KG1 (cell line): ENCODE results near the gene RAB10.
"Not testable (repeated sequence)": the region's sequence is repeated elsewhere in the genome, so short reads cannot be mapped to it uniquely, and the experiment has no call there.

Experiments used
- DNase-seq: peaks from one replicate; lab custom pipeline; 2025; lab: John Stamatoyannopoulos, UW

The RAB10 gene

DNA sequence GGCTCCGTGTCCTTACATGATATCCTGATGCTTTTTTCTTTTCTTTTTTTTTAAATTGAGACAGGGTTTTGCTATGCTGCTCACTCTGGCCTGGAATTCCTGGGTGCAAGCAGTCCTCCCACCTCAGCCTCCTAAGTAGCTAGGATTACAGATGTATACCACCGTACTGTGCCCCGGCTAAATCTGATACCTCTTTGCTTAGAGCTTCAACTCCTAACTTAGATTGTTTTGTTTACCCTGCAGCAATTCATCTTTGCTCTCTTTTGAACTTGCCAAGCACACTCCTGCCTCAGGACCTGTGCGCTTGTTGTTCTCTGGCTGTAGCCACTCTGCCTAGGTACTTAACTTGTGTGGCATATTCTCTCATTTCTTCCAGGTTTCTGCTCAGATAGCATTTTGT, 24.5 kb downstream of the RAB10 start:
- no peak for DNase-seq

DNA sequence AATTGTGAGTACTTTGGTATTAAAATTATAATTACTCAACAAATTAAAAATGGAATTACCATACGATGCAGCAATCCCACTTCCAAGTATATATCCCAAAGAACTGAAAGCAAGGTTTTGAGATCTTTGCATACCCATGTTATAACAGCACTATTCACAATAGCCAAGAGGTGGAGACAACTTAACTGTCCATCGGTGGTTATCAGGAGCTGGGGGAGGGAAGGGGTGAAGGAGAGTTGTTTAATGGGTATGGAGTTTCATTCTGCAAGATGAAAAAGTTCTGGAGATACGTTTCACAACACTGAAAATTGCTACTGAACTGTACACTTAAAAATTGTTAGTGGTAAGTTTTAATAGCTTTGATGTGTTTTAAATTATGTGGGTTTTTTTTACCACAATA, 25.7 kb downstream of the RAB10 start:
- no peak for DNase-seq

DNA sequence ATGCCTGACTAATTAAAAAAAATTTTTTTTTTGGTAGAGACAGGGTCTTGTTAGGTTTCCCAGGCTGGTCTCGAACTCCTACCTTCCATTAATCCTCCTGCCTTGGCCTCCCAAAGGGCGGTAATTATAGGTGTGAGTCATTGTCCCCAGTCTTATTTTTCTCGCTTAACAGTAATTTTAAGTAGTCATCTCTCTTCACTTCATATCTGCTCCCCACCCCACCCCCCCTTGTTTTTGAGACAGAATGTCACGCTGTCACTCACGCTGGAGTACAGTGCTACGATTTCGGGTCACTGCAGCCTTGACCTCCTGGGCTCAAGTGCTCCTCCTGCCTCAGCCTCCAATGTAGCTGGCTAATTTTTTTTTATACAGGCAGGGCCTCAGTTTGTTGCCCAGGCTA, 27.7 kb downstream of the RAB10 start:
- no peak for DNase-seq

DNA sequence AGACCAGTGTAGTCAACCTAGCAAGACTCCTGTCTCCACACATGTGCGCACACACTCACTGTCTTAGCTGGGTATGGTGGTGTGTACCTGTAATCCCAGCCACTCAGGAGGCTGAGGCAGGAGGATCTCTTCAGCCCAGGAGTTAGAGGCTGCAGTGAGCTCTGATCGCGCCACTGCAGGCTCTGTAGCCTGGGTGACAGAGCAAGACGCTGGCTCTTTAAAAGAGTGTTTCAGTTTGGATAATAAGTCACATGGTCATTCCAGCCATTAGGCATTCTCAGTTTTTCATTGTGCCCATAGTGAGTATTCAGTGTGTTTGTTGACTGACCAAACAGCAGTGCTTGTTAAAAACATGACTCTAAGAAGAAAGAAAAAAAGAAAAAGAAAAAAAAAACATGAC, 31.0 kb downstream of the RAB10 start:
- no peak for DNase-seq

DNA sequence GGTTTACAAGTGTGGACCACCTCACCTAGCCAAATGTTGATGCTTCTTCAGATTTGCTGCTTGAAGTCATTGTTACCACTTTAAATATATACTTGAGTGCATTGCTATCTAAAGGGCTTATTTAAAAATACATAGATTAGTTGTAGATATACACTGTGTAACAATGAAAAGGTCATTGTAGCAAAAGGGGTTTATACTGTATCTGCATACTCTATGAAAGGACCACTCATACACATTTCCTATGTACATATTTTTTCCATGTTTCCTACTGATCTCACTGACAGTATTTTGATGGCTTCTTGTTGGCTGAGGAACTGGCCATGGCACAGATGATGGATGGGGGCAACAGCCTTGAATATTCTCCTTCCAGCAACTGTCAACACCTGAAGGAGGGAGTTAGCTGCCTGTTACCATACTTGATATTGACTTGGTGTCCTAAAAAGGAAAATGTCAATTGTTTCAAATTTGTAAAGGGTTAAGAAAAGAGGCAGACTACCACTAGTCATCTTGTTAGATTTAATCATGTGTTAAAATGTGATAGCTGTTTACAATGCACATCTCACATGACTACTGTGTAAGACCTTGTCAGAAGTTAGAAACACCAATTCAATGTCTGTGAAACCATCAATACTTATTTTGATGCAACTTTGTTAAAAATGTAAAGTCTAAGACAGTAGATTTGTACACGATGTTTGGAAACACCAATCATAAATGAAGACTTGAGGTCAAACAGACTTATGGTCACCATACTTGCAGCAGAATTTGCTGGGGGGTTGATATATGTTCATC, 33.5 kb downstream of the RAB10 start:
- no peak for DNase-seq

DNA sequence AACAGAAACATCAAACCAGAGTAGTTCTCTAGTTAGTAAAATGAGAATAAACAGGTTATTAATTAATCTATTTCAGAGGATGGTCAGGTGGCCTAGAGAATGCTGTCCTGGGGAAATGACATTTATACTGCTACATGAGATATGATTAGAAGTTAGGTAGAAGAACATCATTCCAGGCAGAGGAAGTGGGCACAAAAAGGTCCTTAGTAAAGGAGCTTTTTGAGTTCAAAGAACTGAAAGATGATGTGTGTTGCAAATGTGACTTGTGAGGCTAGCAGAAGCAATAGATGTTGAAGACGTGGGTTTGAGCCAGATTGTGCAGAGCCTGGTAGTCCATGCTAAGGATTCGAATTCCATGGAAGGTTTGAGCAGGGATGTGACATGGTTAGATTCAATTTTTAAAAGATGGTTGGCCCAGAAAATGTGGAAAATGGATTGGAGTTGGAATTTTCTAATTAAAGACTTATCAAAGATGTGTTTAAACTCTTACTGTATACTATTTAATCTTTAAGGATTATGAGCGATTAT, 34.2 kb downstream of the RAB10 start:
- DNase-seq, result no peak

DNA sequence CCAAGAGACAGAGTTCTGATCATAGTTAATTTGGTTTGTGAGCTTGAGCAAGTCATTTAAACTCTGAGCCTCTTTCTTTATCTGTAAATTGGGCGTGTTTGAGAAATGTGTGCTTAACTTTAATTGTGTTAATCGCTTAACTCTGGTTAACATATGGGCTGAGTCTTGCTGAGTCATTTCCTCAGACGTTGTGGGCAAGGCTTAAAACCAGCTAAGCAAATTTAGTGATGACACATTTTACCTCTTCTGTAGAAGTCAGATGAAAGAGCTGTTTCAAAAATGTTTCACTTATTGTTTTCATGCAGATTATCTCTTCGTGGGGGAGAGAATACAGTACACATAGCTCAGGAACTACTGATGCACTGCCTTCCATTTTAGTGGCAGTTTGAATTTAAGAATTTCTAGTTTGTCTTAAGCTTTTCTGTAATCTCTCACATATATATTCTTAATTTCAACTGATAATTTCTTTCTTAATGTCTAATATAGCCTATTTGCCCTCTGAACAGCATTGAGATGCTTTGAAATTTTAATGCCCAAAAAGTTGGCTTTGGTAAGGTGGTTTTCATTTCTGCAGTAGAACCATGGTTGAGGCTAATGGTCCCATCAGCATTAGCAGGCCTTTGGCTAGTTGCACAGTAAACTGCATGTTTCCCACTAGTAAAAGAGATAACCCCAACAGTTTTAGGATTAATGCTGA, 34.9 kb downstream of the RAB10 start:
- DNase-seq, result no peak

DNA sequence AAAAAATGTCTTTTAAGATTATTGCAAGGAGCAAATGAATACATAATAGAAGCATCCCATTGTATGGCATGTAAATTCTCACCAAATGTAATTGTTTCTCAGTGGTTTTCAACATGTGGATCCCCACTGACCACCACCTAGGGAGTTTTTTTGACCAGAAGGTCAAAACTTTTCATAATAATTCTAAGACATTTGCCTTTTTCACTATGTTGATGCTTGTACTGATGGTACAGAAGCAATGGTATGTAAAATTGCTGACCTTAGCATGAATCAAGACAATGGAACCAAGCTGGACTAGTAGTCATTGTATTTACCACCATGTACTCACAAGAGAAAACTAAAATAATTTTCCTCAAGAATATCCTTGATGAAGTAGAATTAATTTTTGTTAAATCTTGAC, 36.8 kb downstream of the RAB10 start:
- no peak for DNase-seq

DNA sequence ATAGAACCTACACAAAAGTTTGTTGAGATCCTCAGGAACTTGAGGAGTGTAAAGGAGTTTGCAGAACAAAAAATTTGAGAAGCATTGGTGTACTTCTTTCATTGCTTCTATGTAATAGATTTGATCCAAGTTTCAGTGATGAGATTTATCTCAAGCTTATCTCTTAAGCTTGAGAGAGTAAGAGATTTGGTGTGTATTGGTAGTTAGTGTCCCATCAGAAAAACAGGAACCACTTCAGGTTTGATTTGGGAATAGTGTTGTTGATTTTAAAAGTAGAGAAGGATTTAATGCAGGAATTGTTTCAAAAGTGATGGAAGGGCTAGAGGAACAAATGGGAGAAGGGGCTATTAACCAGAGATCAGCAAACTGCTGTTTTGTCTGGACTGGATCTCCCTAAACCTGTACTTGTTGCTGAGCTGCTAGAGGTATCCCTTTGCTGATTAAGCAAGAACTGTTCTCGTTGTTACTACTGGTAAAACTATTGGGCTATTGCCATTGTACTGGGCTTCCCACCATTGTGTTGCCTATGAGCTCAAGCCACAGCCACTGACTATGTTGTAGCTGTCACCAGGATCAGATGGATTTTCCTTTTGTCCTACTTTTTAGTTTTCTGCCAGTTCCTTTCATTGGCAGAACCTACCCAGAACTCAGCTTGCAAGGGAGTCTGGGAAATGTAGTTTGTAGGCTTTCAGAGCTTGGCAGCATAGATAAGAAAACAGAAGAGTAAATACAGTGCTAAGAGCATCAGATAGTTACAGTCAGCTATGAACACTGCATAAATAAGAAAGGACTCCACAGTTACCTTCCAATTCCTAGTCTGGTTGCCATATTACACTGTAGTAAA, 39.3 kb downstream of the RAB10 start:
- no peak for DNase-seq

DNA sequence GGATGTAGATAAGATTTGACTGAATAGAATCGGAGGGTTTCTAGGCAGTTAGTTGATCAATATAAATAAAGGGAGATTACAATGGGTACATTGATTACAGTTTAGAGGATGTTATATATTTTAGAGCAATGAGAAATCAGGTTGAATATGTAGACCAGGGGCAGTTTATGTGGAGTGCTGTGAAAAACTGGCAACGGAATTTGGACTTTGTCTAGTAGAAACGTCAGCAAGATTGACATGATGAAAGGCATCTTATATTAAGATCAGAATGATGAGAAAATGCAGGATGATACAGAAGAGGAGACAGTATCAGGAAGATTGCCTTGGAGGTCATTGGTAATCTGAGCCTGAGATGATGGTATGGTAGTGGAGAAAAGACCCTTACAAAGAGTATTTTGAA, 39.9 kb downstream of the RAB10 start:
- no peak for DNase-seq

DNA sequence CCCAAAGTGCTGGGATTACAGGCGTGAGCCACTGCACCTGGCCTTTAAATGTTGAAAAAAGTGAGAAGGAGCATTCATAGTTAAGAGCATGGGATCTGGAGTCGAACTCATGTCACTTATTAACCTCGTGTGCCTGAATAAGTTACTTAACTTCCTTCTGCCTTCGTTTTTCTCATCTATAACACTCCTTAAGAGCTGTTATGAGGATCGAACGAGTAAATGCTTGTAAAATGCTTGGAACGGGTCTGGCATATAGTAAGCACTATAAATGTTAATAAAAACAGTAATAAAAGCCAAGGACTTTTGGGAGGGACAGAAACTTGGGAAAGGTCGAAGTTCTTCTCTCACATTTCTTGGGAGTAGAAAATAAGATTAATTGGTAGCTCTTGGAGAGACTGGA, 40.8 kb downstream of the RAB10 start:
- DNase-seq, result no peak

DNA sequence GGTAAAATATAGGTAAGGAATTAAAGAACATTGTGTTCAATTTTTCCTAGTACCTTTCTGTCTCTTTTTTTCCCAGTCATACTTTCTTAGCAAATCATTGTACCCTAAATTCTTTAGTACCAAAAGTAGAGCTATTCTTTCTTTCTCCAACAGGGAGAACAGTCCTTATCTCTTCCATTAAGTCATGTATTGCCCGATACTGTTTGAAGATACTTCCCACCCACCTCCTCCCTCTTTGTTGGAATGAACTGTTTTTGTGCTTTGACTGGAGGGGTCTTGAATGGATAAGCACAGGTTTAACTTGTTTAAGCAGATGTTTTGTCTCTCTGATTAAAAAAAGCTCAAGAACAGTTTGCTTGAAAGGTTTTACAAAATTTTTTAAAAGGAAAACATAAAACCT, 41.3 kb downstream of the RAB10 start:
- DNase-seq, result no peak

DNA sequence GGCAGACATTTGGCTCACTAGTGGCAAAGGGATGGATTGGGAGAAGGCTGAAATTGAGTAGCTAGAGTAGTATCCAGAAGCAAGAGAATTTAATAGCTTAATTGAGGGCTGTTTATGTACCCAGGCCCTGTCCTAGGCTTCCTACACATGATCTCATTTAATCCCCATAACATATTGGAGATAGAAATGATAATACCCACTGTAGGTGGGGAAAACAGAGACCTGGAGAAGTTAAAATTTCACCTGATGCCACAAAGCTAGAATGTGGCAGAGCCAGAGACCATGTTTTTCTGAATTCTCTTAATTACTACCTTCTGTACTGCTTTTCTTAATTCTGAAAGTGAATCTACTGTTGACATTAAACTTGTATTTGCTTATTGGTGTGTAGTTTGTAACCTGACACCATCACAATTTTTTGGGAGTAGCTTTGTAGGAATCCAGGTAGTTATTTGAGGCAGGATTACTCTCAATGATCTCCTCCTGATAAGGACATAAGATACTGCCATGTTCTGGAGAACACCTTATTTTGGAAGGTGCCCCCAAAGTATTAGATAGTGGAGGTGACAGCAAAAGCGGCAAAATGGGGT, 42.2 kb downstream of the RAB10 start:
- no peak for DNase-seq

DNA sequence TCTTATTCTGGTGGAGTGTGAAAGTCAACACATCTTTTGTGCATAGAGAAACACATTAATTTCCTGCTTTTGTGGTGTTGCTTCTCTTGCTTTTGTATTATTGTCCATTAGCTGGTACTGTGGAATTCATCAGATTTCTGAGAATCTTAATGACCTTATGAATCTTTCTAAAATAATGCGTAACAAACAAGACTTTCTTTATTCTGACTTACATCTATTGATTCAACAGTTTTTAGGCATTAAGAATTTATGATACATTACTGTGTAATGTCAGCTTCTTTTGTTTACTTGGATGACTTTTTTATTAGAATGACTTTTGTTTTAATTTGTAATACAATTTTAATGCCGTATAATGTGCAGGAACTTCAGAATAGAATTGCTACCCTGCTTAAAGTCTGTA, 43.4 kb downstream of the RAB10 start:
- DNase-seq, result no peak

DNA sequence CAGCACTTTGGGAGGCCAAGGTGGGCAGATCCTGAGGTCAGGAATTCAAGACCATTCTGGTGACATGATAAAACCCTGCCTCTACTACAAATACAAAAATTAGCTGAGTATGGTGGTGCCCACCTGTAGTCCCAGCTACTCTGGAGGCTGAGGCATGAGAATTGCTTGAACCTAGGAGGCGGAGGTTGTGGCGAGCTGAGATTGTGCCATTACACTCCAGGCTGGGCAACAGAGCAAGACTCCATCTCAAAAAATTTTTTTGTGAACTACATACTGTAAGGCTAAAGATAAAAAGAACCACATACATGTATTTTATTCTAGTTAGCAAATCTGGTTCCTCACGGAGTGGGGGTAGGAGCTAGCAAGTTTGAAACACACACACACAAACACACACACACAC, 45.1 kb downstream of the RAB10 start:
- DNase-seq, result no peak

DNA sequence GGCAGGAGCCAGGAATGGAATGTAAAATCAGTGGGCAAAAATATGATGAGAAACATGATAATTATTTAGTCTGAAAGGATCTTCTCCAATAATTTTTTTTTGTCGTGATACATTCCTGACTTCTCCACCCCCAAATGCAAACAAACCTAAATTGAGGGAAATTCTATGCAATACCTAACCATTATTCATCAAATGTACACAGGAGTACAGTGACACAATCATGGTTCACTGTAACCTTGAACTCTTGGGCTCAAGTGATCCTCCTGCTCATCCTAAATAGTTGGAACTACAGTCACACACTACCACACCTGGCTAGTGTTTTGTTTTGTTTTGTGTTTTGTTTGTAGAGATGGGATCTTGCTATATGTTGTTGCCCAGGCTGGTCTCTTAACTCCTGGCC, 46.5 kb downstream of the RAB10 start:
- DNase-seq, result no peak

DNA sequence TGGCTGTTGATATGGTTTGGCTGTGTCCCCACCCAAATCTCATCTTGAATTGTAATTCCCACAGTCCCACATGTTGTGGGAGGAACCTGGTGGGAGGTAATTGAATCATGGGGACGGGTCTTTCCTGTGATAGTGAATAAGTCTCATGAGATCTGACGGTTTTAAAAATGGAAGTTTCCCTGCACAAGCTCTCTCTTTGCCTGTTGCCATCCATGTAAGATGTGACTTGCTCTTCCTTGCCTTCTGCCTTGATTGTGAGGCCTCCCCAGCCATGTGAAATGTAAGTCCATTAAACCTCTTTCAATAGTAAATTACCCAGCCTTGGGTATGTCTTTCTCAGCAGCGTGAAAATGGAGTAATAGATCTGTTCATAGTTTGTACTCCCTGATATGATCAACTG, 47.0 kb downstream of the RAB10 start:
- not testable (repeated sequence) for DNase-seq

DNA sequence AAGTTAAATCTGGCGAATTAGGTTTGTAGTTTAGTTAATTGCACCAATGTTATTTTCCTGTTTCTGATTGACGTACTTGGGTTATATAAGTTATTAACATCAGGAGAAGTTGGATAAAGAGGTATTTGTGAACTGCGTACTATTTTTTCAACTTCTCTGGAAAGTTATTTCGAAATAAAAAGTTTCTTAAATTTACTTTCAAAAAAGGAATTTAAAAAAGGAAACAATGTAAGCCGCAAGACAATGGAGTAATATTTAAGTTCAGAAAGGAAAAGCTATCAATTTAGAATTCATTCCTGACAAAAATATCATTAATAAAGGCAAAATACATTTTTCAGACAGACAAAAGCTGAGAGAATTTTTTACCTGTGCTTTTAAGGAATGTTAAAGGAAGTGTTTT, 47.7 kb downstream of the RAB10 start:
- DNase-seq, result no peak

DNA sequence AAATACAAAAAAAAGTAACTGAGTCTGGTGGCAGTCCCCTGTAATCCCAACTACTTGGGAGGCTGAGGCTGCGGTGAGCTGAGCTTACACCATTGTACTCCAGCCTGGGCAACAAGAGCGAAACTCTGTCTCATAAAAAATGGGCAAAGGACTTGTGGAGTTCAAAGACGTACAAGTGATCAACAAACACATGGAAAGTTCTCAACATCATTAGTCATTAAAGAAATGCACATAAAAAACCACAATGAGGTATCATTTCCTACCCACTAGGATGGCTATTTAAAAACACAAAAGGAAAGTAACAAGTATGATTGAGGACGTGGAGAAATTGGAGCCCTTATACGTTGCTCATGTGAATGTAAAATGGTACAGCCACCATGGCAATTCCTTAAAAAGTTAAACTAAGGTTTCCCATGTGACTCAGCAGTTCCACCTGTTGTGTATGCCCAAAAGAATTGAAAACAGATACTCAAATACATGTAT, 52.3 kb downstream of the RAB10 start:
- DNase-seq, result no peak

DNA sequence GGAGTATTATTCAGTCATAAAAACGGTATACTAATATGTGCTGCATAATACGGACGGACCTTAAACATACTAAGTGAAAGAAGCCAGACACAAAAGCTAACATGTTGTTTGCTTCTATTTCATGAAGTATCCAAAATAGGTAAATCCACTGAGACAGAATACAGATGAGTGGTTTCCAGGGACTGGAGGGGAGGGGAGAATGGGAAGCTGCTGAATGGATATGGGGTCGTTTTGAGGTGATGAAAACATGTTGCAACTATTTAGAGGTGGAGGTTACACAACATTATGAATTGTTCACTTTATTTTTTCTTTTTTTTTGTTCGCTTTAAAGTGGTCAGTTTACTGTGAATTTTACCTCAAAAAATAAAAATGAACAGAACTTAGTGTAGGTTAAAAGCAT, 52.9 kb downstream of the RAB10 start:
- DNase-seq, result no peak

DNA sequence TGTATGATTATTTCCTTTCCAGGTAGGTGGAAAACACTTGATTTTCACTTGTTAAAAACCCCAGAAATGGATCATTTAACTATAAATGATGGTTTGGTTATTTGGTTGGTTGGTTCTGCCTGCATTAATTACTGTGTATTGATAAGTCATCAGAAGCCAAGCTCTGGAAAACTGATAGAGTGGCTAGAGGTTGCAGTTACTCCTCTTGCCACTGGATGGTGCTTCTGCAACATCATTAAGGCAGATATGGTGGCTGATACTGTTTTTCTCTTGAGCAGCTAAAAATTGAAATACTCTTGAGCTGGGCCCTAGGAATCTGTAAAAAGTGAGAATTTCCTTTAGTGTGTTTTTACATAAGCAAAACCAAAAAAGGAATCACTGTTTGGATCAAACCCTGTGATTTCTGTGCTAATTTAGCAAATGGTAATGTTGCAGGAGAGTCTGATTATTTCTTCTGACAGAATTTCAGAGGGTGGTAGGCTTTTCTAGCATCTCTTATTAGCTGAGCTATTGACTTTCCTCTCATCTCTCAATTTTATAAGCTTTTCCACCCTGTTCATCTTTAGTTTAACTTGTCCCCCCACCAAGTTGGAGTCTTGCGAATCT, 54.3 kb downstream of the RAB10 start:
- DNase-seq, result no peak

DNA sequence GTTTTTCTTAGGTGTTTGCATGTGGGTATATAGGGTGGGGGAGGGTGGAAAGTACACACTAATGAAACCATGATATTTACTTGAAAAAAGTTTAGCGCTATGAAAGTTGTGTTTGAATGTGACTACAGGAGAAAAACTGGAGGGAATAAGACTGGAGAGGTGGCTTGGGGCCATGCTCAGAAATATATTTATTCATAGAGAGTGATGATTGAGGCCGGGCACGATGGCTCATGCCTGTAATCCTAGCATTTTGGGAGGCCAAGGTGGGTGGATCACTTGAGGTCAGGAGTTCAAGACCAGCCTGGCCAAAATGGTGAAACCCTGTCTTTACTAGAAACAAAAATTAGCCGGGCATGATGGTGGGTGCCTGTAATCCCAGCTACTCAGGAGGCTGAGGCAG, 55.0 kb downstream of the RAB10 start:
- DNase-seq, result not testable (repeated sequence)
